ENCODE measurements around the gene TXN.

DNA sequence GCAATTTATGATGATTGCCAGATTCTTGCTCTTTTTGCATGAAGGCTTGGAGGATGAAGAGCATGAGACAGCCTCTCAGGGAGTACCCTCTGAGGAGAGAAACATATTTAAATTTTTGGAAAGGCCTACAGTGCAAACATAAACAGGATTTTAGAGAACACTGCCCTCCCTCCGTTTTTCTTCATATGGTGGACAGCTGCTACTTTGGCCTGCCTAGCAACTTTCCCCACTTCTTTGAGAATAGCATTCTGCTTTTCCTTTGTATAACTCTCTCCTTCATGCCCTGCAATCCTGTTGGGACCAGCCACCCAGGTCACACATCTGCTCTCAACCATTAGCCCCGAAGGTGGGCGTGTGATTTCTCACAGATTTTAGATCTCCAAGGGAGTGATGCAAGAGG is 20.5 kb upstream of the TXN start:
- TF ChIP-seq, protein P1, sequence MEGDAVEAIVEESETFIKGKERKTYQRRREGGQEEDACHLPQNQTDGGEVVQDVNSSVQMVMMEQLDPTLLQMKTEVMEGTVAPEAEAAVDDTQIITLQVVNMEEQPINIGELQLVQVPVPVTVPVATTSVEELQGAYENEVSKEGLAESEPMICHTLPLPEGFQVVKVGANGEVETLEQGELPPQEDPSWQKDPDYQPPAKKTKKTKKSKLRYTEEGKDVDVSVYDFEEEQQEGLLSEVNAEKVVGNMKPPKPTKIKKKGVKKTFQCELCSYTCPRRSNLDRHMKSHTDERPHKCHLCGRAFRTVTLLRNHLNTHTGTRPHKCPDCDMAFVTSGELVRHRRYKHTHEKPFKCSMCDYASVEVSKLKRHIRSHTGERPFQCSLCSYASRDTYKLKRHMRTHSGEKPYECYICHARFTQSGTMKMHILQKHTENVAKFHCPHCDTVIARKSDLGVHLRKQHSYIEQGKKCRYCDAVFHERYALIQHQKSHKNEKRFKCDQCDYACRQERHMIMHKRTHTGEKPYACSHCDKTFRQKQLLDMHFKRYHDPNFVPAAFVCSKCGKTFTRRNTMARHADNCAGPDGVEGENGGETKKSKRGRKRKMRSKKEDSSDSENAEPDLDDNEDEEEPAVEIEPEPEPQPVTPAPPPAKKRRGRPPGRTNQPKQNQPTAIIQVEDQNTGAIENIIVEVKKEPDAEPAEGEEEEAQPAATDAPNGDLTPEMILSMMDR (IDR thresholded peaks at IDR 0.05) = no peak
- no peak for TF ChIP-seq POLR2A (IDR thresholded peaks at IDR 0.05)
